Activated CD8-positive, alpha-beta memory T cell treated with anti-CD3 and anti-CD28 coated beads, Interleukin-2, amount 50 U/mL, for 48 hours (primary cell): ENCODE measurements around the gene AP1B1.
A peak's percentile ranks its signal among the peaks of the same experiment; 100 is the strongest.

ENCODE experiments used
- DNase-seq: peaks from one replicate; pipeline ENCODE4 v3.0.0-alpha.2; 2020

Gene AP1B1

DNA sequence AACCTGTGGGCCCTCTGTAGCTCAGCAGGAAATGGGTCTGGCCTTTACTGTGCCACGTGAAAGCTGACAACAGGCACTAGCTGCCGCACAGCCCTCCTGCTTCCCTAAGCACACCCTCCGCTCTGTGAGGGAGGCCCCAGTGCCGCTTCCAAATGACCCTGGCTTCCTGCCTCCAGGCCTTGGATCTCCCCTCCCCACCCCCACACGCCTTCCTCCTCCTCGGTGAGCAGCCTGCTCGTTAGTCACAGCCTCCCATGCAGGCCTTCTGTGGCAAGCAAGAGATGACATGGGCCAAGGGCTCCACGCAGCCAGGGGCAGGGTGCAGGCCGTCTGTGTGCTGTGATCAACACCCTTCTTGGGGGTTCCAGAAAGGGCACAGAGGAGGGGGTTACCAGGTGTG, 57.6 kb downstream of the AP1B1 start:
- no peak for DNase-seq

DNA sequence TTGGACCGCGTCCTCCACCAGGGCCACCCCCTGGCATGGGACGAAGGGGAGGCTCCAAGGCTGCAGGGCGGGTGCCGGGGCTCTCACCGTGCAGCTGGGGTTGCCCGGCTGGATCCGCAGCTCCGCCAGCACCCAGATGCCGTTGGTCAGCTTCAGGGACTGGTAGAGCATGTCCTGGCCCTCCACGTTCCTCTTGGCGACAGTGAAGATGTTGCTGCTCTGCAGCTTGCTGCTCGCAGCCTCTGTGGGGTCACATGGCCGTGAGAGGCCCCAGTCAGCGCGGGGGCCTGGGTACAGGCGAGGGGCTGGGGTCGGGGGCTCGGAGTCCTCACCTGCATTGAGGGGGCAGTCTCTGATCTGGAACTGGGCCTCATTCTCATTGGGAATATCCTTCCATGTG, 58.1 kb downstream of the AP1B1 start:
- no peak for DNase-seq

DNA sequence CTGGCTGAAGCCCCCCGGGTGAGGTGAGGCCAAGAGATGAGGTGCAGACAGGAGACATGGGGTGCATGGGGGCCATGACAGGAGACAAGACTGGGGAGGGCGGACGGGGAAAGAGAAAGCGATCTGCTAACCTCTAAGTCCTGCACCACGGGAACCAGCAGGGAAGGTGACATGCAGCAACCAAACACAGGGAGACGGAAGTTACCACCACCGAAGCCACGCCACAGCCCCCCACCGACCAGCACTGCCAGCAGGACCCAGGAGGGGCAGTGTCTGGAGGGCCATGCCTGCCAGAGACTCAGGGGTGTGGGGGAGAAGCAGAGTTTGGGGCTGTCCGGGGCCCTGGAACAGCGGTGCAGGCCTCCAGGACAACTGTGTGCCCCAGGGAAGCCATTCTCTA, 58.8 kb downstream of the AP1B1 start:
- DNase-seq: no peak

DNA sequence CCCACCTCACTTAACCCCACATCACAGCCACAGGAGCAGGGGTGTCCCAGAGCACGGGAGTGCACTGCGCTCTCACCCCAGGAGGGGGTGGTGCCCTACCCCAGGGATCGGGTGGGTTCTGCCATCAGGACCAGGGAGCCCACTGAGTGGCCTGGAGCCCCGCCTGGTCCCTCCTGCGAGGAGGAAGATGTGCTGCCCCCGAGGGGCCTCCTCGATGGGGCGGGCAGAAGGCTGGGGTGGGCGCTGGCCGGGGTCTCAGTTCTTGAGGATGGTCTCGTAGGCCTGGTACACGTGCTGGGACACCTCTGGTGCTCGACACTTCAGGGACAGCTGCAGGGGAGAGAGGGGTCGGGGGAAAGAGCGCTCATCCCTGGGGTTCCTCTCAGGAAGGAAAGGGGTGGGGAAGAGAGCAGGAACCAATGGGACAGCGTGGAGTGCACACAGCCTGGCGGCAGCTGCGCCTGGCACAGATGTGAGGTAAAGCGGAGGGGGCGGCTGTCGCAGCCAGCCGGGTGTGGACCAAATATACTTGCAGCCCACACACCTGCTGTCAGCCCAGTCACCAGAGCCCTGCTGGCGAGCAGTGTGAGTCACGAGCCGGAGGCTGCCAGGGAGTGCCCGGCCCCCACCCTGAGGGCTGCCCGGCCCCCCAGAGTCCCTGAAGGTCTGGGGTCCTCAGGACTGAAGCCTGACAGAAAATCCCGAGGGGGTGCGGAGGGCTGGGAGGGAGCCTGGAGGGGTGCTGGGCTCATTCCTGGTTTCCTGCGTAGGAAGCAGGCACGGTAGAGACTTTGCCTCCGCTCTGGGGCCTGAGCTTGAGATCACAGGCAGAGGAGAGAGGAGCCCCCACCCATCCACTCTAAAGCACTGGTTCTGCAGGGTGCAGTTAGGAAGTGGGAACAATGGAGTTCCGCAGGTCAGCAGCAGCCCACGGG, 59.5 kb downstream of the AP1B1 start:
- no peak for DNase-seq

DNA sequence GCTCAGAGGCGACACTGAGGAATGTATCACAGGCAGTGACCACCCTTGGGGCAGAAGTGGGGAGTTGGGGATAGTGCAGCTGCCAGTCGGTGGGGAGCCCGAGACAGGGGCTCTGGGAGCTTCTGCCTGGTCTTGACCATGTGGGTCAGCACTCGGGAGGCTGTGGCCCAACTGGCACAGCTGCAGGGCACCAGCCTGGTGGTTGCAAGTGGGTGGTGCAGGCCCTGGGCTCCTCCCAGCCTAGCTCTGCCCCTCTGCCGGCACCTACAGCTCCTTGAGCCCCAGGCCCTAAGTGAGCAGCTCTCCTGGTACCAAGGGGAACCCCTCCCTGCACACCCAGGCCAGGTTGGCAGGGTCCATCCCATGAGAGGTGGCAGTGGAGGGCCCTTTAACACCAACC, 60.3 kb downstream of the AP1B1 start:
- DNase-seq: no peak

DNA sequence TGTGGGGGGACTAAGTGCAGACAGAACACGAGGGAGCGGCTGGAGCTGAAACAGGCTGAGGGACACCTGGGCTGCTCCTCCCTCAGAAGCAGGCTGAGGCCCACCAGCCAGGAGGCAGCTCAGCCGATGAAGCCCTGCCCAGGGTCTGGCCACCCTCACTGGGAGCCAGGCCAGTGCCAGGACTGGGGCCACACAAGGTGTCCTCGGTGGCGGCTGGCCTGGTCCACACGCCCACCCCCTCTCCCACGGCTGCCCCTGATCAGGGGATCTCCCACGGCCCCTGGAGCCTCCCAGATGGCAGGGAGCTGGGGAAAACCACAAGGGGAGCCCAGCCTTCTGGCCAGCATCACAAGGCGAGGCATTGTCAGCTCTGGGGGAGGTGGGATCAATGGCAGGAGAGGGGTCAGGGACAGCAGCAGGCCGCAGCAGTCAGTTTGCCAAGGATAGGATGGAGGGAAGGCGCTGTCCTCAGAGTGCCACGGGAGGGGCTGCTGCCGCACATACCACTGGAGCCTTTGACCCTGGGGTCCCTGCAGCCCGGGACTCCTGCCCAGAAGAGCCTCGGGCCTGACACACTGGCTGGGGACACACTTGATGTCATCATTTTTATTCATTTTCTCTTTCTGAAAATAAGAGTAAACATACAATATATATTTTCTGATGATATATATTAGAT, 61.1 kb downstream of the AP1B1 start:
- no peak for DNase-seq

DNA sequence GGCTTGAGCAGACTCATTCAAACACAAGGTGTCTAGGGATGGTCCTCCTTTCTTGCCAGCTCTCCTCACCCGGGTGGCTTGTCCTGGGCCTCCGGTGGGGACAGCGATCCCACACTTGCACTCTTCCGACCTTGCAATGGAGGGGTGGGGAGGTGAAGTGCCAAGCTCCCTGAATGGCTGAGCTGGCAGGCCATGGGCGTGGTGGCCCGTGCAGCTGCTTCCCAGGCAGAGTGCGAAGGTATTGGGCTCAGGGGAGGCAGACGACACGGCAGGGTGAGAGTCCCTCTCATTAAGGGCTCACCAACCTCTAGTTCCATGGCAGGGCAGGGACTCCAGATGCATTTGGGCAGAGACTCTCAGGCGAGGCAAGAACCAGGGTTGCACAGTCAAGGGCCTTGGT, 61.9 kb downstream of the AP1B1 start:
- DNase-seq: no peak

DNA sequence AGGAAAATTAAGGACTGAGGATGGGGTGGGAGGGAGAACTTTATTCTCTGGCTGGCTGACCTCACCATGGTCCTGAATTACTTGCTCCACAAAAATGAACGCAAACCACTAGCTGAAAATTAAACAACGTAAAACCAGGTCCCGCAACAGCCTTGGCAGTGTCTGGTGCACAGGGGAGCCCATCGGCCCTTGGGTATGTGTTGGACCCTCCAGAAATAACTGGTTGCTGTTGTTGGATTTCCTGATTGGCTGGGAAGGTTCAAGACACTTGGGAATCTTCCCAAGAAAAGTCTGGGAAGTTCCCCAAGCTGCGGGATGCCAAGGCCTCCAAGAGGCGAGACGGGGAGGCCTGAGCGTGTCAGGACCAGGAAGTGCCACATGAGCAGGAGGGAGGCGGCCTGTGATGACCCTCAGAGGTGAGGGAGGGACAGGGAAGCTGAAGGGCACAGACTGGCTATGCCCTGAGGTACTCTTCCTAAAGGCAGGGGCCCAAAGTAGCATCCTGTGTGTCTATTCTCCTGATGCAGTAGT, 62.5 kb downstream of the AP1B1 start:
- no peak for DNase-seq

DNA sequence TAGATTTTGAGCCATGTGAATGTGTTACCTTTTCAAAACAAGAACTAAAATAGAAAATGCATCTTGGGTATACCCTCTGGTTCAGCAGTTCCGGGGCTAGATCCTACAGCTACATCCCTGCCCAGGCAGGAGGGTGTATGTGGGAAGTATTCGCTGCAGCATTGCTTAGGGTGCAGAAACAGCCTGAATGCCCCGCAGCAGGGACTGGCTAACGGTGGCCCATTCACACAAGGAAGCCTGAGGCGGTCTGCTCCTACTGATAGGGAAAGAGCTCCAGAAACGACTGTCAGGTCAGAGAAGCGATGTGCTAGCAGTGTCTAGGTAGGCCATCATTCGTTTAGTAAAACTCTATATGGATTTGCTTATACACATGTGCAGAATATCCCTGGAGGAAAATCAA, 63.0 kb downstream of the AP1B1 start:
- no peak for DNase-seq

DNA sequence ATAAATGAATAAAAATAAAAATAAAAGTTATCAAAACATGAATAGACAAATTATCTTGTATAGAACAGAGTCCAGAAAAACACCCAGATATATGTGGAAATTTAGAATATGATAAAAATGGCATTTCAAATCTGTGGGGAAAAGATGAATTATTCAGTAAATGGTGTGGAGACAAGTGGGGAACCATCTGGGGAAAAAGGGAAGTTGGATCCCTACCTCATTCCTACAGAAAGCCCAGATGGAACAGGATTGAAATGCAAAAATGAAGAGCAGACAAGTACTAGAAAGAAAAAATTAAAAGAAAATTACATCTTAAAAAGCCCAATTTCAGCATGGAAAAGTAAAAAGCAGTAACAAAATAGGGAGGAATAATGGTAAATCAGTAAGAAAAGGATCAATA, 64.7 kb downstream of the AP1B1 start:
- no peak for DNase-seq

DNA sequence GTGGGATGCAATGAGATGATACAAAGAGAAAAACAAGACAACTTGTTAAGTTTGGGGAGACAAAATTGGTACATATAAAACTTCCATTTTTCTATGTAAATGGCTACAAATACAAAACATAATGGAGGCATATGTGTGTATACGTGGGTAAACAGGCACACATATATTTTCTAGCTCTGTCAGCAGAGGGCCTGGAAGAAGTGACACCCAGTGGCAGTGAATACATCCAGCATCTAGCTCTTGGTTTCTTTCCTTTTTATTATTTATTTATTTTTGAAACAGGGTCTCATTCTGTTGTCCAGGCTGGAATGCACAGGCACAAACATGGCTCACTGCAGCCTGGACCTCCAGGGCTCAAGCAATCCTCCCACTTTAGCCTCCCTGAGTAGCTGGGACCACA, 67.8 kb downstream of the AP1B1 start:
- DNase-seq: no peak

DNA sequence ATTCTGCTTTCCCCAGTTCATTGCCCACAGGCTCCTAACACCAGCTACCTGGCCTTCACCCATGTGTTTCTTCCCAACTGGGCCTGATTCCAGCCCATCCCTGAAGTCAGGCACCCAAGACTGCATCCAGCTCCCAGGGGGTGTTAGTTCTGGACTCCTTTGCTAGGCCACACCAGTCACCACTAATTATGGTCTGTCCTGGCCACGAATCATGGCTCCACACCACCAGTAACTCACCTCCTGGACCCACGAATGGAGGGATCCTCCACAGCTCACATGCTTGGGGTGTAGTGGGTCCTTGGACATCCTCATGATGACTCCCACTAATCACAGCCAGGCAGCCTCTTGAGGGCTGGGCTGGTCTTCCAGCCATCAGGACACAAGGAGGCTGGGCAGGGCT, 69.3 kb downstream of the AP1B1 start:
- no peak for DNase-seq

DNA sequence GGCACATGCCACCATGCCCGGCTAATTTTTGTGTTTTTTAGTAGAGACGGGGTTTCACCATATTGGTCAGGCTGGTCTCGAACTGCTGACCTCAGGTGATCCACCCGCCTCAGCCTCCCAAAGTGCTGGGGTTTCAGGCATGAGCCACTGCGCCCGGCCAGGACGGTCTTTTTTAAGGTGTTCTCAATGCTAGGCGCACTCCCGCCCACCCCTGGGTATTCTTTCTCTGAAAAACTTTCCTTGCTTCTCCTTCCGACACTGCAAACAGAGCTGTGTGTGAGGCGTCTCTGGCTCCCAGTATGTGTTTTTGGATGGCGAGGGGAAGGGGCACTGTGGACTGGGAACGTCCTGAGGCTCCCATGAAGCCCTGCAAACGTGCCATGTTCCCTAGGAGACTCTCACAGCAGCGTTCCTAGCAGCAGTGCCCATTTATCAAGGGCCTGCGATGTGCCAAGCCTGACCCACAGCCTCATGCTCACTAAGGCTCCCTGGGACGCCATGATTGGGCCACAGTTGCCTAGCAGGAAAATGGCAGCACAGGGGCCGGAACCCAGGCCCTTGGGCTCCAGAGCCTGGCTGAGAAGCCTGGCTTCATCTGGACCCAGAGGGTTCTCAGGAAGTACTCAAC, 70.4 kb downstream of the AP1B1 start:
- no peak for DNase-seq

DNA sequence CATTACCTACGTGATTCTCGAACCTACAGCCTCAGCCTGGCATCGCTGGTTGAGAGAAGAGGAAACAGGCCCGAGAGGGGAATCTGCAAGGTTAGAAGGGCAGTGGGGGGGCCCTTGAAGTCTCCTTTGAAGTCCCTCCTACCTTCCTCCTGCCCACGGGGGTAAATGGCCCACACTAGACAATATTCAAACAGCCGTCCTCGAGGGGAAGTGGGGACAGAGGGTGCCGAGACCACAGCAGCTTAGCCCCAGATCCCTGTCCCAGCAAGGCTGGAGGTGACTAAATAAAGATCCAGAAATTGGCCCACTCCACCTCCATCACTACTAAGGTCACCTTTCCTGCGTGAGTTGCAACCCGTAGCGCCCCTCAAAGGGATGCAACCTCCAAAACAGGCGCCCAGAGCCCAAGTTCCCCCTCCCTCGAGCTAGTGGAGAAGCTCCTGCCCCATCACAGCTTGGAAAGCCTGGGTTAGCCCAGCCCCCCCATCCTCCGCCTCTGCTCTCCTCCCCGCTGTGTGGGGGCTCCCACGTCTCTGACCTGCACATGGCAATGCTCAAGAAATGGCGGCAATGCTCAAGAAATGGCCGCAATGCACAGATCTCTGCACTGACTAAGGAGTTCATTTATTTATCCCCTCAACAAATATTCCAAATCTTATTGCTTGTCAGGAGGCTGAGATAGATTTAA, 72.1 kb downstream of the AP1B1 start:
- DNase-seq: no peak

DNA sequence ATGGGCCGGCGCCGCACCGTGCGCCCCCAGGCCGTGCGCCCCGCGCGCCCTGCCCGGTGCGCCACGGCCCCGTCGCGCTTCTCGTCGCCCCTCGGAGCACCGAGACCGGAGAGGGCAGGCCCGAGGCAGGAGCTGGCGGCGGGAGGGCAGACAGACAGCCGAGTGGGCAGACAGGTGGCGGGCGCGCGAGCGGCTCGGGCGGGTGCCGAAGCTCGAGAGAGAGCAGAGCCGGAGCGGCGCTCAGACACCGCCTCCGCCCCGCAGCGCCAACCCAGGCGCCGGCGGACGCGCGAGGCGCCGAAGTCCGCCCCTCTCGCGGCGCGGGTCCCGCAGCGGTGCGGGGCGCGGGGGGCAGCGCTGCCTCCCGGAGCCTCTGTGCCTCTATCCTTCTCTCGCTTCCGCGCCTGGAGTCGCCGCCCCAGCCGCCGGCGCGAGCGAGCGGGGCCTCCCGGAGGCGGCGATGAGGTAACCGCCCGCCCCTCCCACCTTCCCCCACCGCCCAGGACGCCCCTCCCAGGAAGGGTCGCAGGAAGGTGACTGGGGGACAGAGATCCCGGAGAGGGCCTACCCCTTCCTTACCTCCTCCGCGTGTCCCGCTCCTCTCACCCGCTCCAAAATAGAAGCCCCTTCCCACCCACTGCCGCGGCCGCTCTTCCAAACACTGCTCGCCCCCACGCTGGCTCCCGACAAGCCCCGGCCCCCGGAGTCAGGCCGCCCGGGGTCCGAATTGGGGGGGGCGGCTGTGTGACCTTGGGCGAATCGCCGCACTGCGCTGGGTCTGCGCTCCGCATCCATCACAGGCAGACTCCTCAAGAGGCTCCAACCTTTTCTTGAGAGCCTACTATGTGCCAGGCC, 72.9 kb downstream of the AP1B1 start, which contains the start of gene RASL10A:
RASL10A (minus strand) TSS at position 412 of the 855 bp plus-strand sequence. CDS start 451 bp downstream, outside the sequence.
- no peak for DNase-seq

DNA sequence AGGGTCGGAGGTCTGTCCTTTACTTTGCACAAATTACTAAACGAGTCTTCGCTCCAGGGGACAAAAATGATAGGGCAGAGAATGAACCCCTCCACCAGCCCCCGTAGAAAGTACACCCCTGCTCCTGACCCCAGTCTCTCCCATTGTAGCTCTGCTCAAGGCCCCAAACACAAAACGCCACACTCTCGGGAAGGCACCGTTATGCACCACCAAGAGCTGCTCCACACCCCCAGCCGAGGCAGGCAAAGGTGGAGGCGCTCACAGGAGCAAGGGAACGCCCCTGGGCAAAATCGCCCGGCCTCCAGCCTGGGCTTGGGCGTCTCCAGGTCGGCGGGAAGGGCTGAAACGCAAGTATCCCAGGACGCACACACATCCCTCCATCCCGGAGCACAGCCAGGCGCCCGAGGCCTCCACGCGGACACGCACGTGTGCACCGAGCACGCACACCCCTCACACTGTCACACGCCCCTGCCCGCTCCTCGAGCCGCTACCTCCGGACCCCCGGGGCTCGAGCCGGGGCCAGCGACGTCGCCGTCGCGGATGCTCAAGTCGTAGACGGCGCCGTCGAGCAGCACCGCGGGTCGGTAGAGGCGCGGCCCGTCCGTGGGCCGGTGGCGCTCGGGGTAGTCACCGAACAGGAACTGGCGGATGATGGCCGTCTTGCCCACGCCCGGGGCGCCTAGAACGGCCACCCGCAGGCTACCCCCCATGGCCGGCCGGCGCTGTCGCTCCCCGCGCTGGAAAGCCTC, 73.7 kb downstream of the AP1B1 start:
- DNase-seq: peak; percentile 59

DNA sequence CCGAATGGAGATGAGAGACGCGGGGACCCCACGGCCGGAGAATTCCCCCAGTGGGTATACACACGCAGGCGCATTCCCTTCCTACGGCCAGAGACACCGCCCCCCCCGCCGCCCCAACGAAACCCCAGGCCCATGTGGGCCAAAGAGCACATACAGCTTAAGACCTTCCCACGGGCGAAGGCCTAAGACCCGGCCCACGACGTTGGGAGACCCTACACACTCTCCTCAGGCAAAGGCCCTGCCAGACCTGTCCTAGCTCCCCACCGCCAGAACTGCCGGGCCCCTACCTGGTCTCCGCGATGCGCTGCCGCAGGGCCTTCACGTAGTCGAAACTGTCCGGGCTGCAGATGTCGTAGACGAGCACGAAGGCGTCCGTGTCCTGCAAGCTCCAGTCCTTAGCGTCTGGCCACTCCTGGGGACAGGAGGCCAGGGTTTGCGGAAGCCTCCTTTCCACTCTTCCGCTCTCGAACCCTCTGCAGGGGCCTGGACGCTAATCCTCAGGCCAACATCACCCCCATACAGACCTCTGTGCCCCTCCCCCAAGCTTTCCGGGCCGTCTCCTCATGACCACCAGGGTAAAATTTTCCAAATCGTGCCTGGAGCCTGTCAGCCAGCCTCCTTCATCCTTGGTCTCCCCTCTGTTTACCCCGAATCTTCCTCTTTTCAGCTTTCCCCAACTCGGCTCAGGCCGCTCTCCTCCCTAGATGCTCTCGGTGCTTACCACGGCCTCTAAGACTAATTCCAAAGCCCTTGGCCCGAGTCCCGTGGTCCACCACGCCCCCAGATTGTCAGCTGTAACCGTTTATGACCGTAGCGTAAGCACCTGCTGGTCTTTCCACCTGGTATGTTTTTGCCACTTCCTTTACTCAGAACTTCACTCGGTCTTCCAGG, 74.5 kb downstream of the AP1B1 start:
- DNase-seq: peak; percentile 51

DNA sequence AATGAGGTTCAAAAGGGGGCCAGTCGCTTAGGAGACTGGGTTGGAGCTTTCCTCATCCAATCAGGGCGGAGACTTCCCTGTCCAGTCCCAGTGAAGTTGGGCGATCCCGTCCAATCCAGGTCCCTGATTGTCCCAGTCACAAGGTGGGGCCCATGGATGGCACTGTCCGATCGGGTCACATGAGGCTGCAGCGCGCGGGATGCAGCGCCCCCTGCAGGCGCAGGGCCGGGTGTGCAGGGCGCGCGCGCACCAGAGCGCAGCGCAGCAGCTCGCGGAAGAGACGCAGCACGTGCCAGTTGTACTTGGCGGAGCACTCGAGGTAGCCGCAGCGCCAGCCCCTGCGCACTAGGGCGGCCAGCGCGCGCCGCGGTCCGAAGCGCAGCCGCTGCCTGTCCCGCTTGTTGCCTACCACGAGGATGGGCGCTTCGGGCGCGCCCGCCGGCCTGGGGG, 75.2 kb downstream of the AP1B1 start:
- peak; percentile 80 for DNase-seq

DNA sequence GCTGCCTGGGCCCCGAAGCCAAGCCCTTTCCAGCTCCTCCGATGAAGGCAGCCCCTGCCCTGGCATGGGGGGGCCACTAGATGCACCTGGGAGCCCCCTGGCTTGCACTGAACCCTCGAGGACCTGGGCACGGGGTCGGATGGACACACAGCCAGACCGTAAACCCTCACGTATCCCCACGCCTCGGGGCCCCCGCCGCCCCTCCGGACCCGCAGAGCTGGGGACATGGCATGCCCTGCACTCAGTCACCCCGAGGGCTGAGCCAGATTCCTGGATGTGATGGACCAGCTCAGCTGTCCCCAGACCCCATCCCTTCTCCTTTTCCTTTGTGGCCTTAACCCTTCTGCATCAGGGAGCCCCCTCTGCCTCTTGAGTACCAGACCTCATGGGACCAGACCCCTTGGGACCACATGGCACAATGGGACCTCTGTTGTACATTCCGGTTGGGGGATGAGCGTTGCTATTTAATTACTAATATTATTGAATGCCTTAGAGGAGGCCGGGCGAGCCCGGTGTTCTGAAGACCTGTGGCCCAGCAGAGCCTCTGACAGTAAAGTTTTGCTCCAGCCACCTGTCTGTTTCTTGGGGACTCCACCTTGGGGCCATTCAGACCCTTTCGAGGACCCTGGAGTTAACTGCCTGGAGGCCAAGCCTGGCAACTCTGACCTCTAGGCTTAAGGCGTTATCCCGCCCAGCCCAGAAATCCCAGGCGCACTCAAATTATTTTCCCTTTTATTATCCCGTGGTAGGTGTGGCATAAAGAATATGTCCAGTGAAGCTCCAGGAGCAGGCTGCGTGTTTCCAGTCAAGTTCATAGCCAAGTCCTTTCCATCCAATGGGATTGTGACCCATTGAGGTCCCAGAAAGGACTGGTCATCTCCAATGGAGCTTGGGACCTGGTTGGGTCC, 75.9 kb downstream of the AP1B1 start:
- peak; percentile 53 for DNase-seq
